Activated CD4-positive, alpha-beta T cell treated with anti-CD3 and anti-CD28 coated beads for 36 hours (primary cell): ENCODE results near the gene BANF1. TPM values are rescaled to one million over a fixed set of nuclear protein-coding genes. Genes with fewer than 3 reads are reported as not detected.

Experiments used
- ATAC-seq: fragments of 200-7000 bp; cut with Tn5 transposase; one replicate; pipeline ENCODE4 v1.10.0; 2021; ENCODE audit warnings: mild to moderate bottlenecking, moderate library complexity
- CTCF ChIA-PET: fragments of 350-600 bp; sonication (Branson Sonifier 250); formaldehyde crosslinking; loops from one replicate; lab custom pipeline; 2021; ENCODE audit warnings: antibody characterized with exemption; lab: Charles Lee
- POLR2A ChIA-PET: fragments of 350-600 bp; sonication (Branson Sonifier 250); formaldehyde crosslinking; loops from one replicate; lab custom pipeline; 2021; ENCODE audit warnings: antibody characterized with exemption, inconsistent platforms; lab: Charles Lee
- DNase-seq: peaks from one replicate; pipeline ENCODE4 v3.0.0-alpha.2; 2020
- H3K27ac Mint-ChIP-seq: one replicate; pipeline ENCODE4 v1.8.0; 2021; ENCODE audit warnings: mixed read lengths
- H3K27me3 Mint-ChIP-seq: one replicate; pipeline ENCODE4 v1.8.0; 2021; ENCODE audit warnings: mixed read lengths
- H3K36me3 Mint-ChIP-seq: one replicate; pipeline ENCODE4 v1.8.0; 2021; ENCODE audit warnings: low read depth, mixed read lengths
- H3K4me1 Mint-ChIP-seq: one replicate; pipeline ENCODE4 v1.8.0; 2021; ENCODE audit warnings: mixed read lengths
- H3K4me3 Mint-ChIP-seq: one replicate; pipeline ENCODE4 v1.8.0; 2021; ENCODE audit warnings: mild to moderate bottlenecking, moderate library complexity, mixed read lengths
- H3K9me3 Mint-ChIP-seq: one replicate; pipeline ENCODE4 v1.8.0; 2021; ENCODE audit warnings: low read depth, mixed read lengths
- intact Hi-C, 2 experiments: fragments of 100-400 bp; cut with DNase I in 1 of 2; cut with micrococcal nuclease in 1 of 2; formaldehyde crosslinking; loops; one replicate each; pipeline versions ENCODE4 v1.14.2 to v1.15.1; 2022 to 2024; cut with DNase I, micrococcal nuclease
- total RNA-seq, 2 experiments: library from RNA; stranded (reverse); gene quantifications; one replicate each; pipeline ENCODE4 v1.2.3, GENCODE V29; 2021

BANF1 gene
- total RNA-seq, 2 experiments from 2014 or later, result 233 to 293 TPM

- ATAC-seq (peak; percentile 99), DNase-seq (peak; percentile 99)
- ChIA-PET POLR2A (interaction anchor here (1.1 to 1.6 kb wide), 4 partner anchors 18 to 237 kb away, joined by 3 to 4 read pairs (median 3); partner anchors contain the start of genes BANF1, CCDC85B, EIF1AD and PACS1), CTCF (interaction anchor here (0.5 to 7.5 kb wide), 13 partner anchors 8 to 722 kb away, joined by 3 to 63 read pairs (median 3); partner anchors contain the start of genes FIBP and RAB1B)
- peak within 1 kb of the TSS; percentile 91 for H3K4me3 Mint-ChIP-seq
- intact Hi-C loops, result loop anchor here (1.0 to 5.0 kb wide), 21 partner anchors 17 to 805 kb away; partner anchors contain the start of genes BANF1 (in 2 of the 2), EIF1AD (in 2 of the 2), RAB1B (in 2 of the 2) and AP5B1 (in 1 of the 2)
- H3K9me3 Mint-ChIP-seq, result no peaks in the 10 kb centered on the region
- H3K27me3 Mint-ChIP-seq, result peaks cover 4% of the 10 kb centered on the region
- peaks cover 36% of the 10 kb centered on the region for H3K4me1 Mint-ChIP-seq
- H3K27ac Mint-ChIP-seq, result peak within 1 kb of the TSS; percentile 95
- H3K36me3 Mint-ChIP-seq, result peaks cover 29% of the 10 kb centered on the region
Measured at GRCh38 chr11:66051766-66052663, 49.7 kb downstream of the BANF1 start, which contains the start of gene SF3B2. SF3B2 (plus strand) TSS chr11:66052364; CDS start chr11:66052385, 21 bp downstream.

- POLR2A ChIA-PET, result interaction anchor here (1.1 to 1.6 kb wide), 4 partner anchors 17 to 236 kb away, joined by 3 to 4 read pairs (median 3); partner anchors contain the start of genes BANF1, CCDC85B, EIF1AD and PACS1
Measured at GRCh38 chr11:66052664-66052982, 50.3 kb downstream of the BANF1 start.

More at GRCh38 chr11:66052664-66052982, 50.3 kb downstream of the BANF1 start:
- Mint-ChIP-seq H3K9me3 (no peaks in the 10 kb centered on the region), H3K4me3 (peak overlapping the region; percentile 91), H3K27me3 (peaks cover 4% of the 10 kb centered on the region), H3K36me3 (peaks cover 33% of the 10 kb centered on the region), H3K27ac (peak overlapping the region; percentile 95), H3K4me1 (peaks cover 36% of the 10 kb centered on the region)
- intact Hi-C loops, result loop anchor here (1.0 to 5.0 kb wide), 21 partner anchors 16 to 805 kb away; partner anchors contain the start of genes BANF1 (in 2 of the 2), EIF1AD (in 2 of the 2), RAB1B (in 2 of the 2) and AP5B1 (in 1 of the 2)
- ATAC-seq (no peak), DNase-seq (no peak)
- CTCF ChIA-PET, result interaction anchor here (0.5 to 7.5 kb wide), 9 partner anchors 8 to 722 kb away, joined by 3 to 63 read pairs (median 3); partner anchors contain the start of gene RAB1B

Other genes with a start within 250 kb of the BANF1 start
- 10 to 100 TPM; 11.7 to 14.4 TPM for gene AP5B1, start 221.5 kb upstream of the BANF1 start, total RNA-seq
- under 1 TPM; 0.09 to 0.19 TPM for gene OVOL1, start 215.4 kb upstream of the BANF1 start, total RNA-seq
- 1 to 10 TPM; 2.9 to 3.0 TPM for gene SNX32, start 168.5 kb upstream of the BANF1 start, total RNA-seq
- 1,000 to 10,000 TPM in 1 of 2 experiments, 100 to 1,000 TPM in 1; 888 to 1,074 TPM for gene CFL1, start 144.3 kb upstream of the BANF1 start, total RNA-seq
- gene MUS81, start 142.1 kb upstream of the BANF1 start, total RNA-seq, result 10 to 100 TPM; 59.2 to 67.8 TPM
- 10 to 100 TPM; 20.2 to 23.4 TPM for gene EFEMP2, start 129.7 kb upstream of the BANF1 start, total RNA-seq
- 1 to 10 TPM; 1.7 TPM for gene CTSW, start 122.7 kb upstream of the BANF1 start, total RNA-seq
- gene FIBP, start 114.0 kb upstream of the BANF1 start, total RNA-seq, result 100 to 1,000 TPM in 1 of 2 experiments, 10 to 100 TPM in 1; 95.4 to 121 TPM
- gene CCDC85B, start 111.8 kb upstream of the BANF1 start, total RNA-seq, result 10 to 100 TPM; 25.5 to 45.0 TPM
- 10 to 100 TPM; 11.1 to 11.3 TPM for gene FOSL1, start 102.1 kb upstream of the BANF1 start, total RNA-seq
- 10 to 100 TPM; 21.4 to 22.9 TPM for gene C11orf68, start 83.4 kb upstream of the BANF1 start, total RNA-seq
- gene DRAP1, start 83.1 kb upstream of the BANF1 start, total RNA-seq, result 100 to 1,000 TPM; 111 to 158 TPM
- not detected for gene TSGA10IP, start 57.0 kb upstream of the BANF1 start, total RNA-seq
- 10 to 100 TPM; 54.7 to 84.5 TPM for gene SART1, start 40.8 kb upstream of the BANF1 start, total RNA-seq
- 10 to 100 TPM; 45.1 to 52.2 TPM for gene EIF1AD, start 346 bp upstream of the BANF1 start, total RNA-seq
- gene CST6, start 9.5 kb downstream of the BANF1 start, total RNA-seq, result not detected
- gene CATSPER1, start 24.0 kb downstream of the BANF1 start, total RNA-seq, result not detected
- gene GAL3ST3, start 46.7 kb downstream of the BANF1 start, total RNA-seq, result under 1 TPM; 0.51 to 0.69 TPM
- 100 to 1,000 TPM; 265 to 270 TPM for gene SF3B2, start 49.9 kb downstream of the BANF1 start, total RNA-seq
- 10 to 100 TPM; 76.6 to 90.7 TPM for gene PACS1, start 67.8 kb downstream of the BANF1 start, total RNA-seq